NCI-H2107 (cell line): ENCODE data around the gene ANXA8L1.
"Not testable (repeated sequence)": the region's sequence is repeated elsewhere in the genome, so short reads cannot be mapped to it uniquely, and the experiment has no call there.

Experiments used
- DNase-seq: peaks from one replicate; lab custom pipeline; 2025; lab: John Stamatoyannopoulos, UW

The ANXA8L1 gene

GRCh38 chr10:46398212-46398886 is 22.8 kb downstream of the ANXA8L1 start:
- DNase-seq, result not testable (repeated sequence)

GRCh38 chr10:46409556-46409955 is 34.0 kb downstream of the ANXA8L1 start:
- DNase-seq, result not testable (repeated sequence)

GRCh38 chr10:46411123-46411522 is 35.5 kb downstream of the ANXA8L1 start:
- not testable (repeated sequence) for DNase-seq

- DNase-seq, result not testable (repeated sequence)
Observed at GRCh38 chr10:46412665-46413064, 37.1 kb downstream of the ANXA8L1 start.

GRCh38 chr10:46415291-46415690 is 39.7 kb downstream of the ANXA8L1 start:
- DNase-seq, result not testable (repeated sequence)

- not testable (repeated sequence) for DNase-seq
Observed at GRCh38 chr10:46418283-46418682, 42.7 kb downstream of the ANXA8L1 start.

- DNase-seq, result not testable (repeated sequence)
Observed at GRCh38 chr10:46419570-46420379, 44.2 kb downstream of the ANXA8L1 start.

GRCh38 chr10:46423550-46423949 is 48.0 kb downstream of the ANXA8L1 start:
- not testable (repeated sequence) for DNase-seq

GRCh38 chr10:46440942-46441341 is 65.4 kb downstream of the ANXA8L1 start:
- DNase-seq, result not testable (repeated sequence)
